H1 (cell line): ENCODE measurements around the gene DEPP1. TPM values are rescaled to one million over a fixed set of nuclear protein-coding genes. Genes with fewer than 3 reads are reported as not detected.
A peak's percentile ranks its signal among the peaks of the same experiment; 100 is the strongest.

Source experiments
- CTCF ChIA-PET: fragments of 300-600 bp; sonication (Branson Sonifier 250); formaldehyde crosslinking; loops from one replicate; lab custom pipeline; 2021; ENCODE audit not compliant: partially characterized antibody; lab: Charles Lee
- POLR2A ChIA-PET: fragments of 300-600 bp; sonication (Branson Sonifier 250); formaldehyde crosslinking; loops from one replicate; lab custom pipeline; 2021; ENCODE audit warnings: inconsistent platforms; ENCODE audit not compliant: partially characterized antibody; lab: Charles Lee
- DNase-seq, 2 experiments: peaks; one replicate each; pipeline versions ENCODE4 v3.0.0 to v3.0.0-alpha.2; 2010 to 2022; ENCODE audit warnings: low spot score in 2 of 2, low read depth in 1 of 2, mixed read lengths in 1 of 2
- FAIRE-seq: peaks from 2 replicates; lab custom pipeline; 2011; peaks lifted over from hg19 to GRCh38; lab: Jason Lieb, UNC
- H2AFZ ChIP-seq: 2 replicates; pipeline ENCODE4 v1.8.1; 2012; ENCODE audit warnings: low read length, inconsistent platforms
- H2AK5ac ChIP-seq: 2 replicates; pipeline ENCODE4 v1.6.1; 2013; ENCODE audit warnings: low read depth, low read length
- H2BK120ac ChIP-seq: replicated peaks from 2 replicates; pipeline ENCODE3; 2013; ENCODE audit warnings: low read depth, low read length, inconsistent platforms
- H2BK12ac ChIP-seq: 2 replicates; pipeline ENCODE4 v1.6.1; 2013; ENCODE audit warnings: low read depth, low read length
- H2BK15ac ChIP-seq: 2 replicates; pipeline ENCODE4 v1.6.1; 2013; ENCODE audit warnings: low read length
- H2BK20ac ChIP-seq: 2 replicates; pipeline ENCODE4 v1.6.1; 2013; ENCODE audit warnings: low read length
- H2BK5ac ChIP-seq: 2 replicates; pipeline ENCODE4 v1.6.1; 2013; ENCODE audit warnings: low read depth, low read length
- H3K14ac ChIP-seq: 2 replicates; pipeline ENCODE4 v1.6.1; 2013; ENCODE audit warnings: inconsistent platforms; ENCODE audit not compliant: insufficient read length
- H3K18ac ChIP-seq: 2 replicates; pipeline ENCODE4 v1.6.1; 2013; ENCODE audit warnings: low read length; ENCODE audit errors: extremely low read depth
- H3K23ac ChIP-seq: 2 replicates; pipeline ENCODE4 v1.6.1; 2013; ENCODE audit warnings: inconsistent platforms; ENCODE audit not compliant: insufficient read length
- H3K23me2 ChIP-seq: 2 replicates; pipeline ENCODE4 v1.6.1; 2013; ENCODE audit warnings: low read depth, low read length
- H3K27ac ChIP-seq: 2 replicates; pipeline ENCODE4 v1.6.1; 2011; ENCODE audit warnings: low read depth, low read length, inconsistent platforms
- H3K27me3 ChIP-seq, 4 experiments: replicated peaks in 1 of 4; 1 replicate in 1 of 4; 2 replicates in 3 of 4; pipeline versions ENCODE4 v1.6.1 to v1.8.1; 2011 to 2013; ENCODE audit warnings: low read length in 3 of 4, mild to moderate bottlenecking in 3 of 4, inconsistent platforms in 2 of 4, mixed read lengths in 2 of 4, moderate library complexity in 1 of 4; ENCODE audit not compliant: control insufficient read depth in 3 of 4, insufficient read depth in 3 of 4; ENCODE audit errors: extremely low read depth in 1 of 4
- H3K36me3 ChIP-seq, 4 experiments: 2 replicates each; pipeline versions ENCODE4 v1.6.1 to v1.8.1; 2011 to 2013; ENCODE audit warnings: mild to moderate bottlenecking in 4 of 4, low read length in 3 of 4, moderate library complexity in 2 of 4, control low read depth in 1 of 4, inconsistent platforms in 1 of 4; ENCODE audit not compliant: insufficient read depth in 4 of 4, control insufficient read depth in 2 of 4
- H3K4ac ChIP-seq: replicated peaks from 2 replicates; pipeline ENCODE3; 2013; ENCODE audit warnings: low read length, low read depth, mixed read lengths, inconsistent platforms; ENCODE audit not compliant: insufficient read length
- H3K4me1 ChIP-seq, 4 experiments: replicated peaks in 1 of 4; 1 replicate in 1 of 4; 2 replicates in 3 of 4; pipeline versions ENCODE4 v1.6.1 to v1.8.1; 2011 to 2013; ENCODE audit warnings: low read length in 3 of 4, inconsistent platforms in 2 of 4, mixed read lengths in 1 of 4; ENCODE audit not compliant: insufficient read depth in 4 of 4, control insufficient read depth in 3 of 4
- H3K4me2 ChIP-seq, 2 experiments: 2 replicates each; pipeline versions ENCODE4 v1.6.1 to v1.8.1; 2011 to 2013; ENCODE audit warnings: low read depth in 2 of 2, low read length in 2 of 2, control low read depth in 1 of 2, inconsistent platforms in 1 of 2, mild to moderate bottlenecking in 1 of 2; ENCODE audit not compliant: insufficient read depth in 1 of 2
- H3K4me3 ChIP-seq, 4 experiments: fragments of 200-600, 300-600 bp in 1 of 4; sonication (generic), shearing (Covaris generic), sonication (Bioruptor Twin) in 1 of 4; 2 replicates each; pipeline versions ENCODE4 v1.5.1 to v1.8.1; 2011 to 2016; ENCODE audit warnings: low read length in 4 of 4, low read depth in 3 of 4, control low read depth in 2 of 4, inconsistent platforms in 2 of 4, mild to moderate bottlenecking in 2 of 4, mixed read lengths in 1 of 4, moderate library complexity in 1 of 4; ENCODE audit not compliant: insufficient read depth in 2 of 4; ENCODE audit errors: extremely low read depth in 1 of 4
- H3K56ac ChIP-seq: replicated peaks from 2 replicates; pipeline ENCODE3; 2013; ENCODE audit warnings: low read depth, mild to moderate bottlenecking, mixed read lengths, low read length, inconsistent platforms; ENCODE audit not compliant: insufficient read length
- H3K79me1 ChIP-seq: 2 replicates; pipeline ENCODE4 v1.6.1; 2013; ENCODE audit warnings: low read depth, low read length, control low read depth
- H3K79me2 ChIP-seq, 2 experiments: 2 replicates each; pipeline versions ENCODE4 v1.6.1 to v1.8.1; 2012 to 2013; ENCODE audit warnings: low read length in 2 of 2, mild to moderate bottlenecking in 2 of 2, inconsistent platforms in 1 of 2; ENCODE audit not compliant: insufficient read depth in 2 of 2, control insufficient read depth in 1 of 2
- H3K9ac ChIP-seq, 4 experiments: replicated peaks in 1 of 4; 1 replicate in 1 of 4; 2 replicates in 3 of 4; pipeline versions ENCODE4 v1.6.1 to v1.8.1; 2011 to 2013; ENCODE audit warnings: low read depth in 3 of 4, low read length in 3 of 4, control low read depth in 2 of 4, mild to moderate bottlenecking in 2 of 4, moderate library complexity in 2 of 4, inconsistent platforms in 1 of 4; ENCODE audit errors: extremely low read depth in 1 of 4
- H3K9me3 ChIP-seq, 2 experiments: 2 replicates each; pipeline versions ENCODE4 v1.6.1 to v1.8.1; 2012 to 2013; ENCODE audit warnings: mild to moderate bottlenecking in 2 of 2, moderate library complexity in 2 of 2, control low read depth in 1 of 2, inconsistent platforms in 1 of 2, low read depth in 1 of 2, low read length in 1 of 2, mixed read lengths in 1 of 2; ENCODE audit not compliant: insufficient read depth in 2 of 2
- H4K20me1 ChIP-seq, 2 experiments: replicated peaks in 1 of 2; 2 replicates each; pipeline versions ENCODE3 to v1.8.1; 2011 to 2013; ENCODE audit warnings: inconsistent platforms in 2 of 2, low read length in 2 of 2, mild to moderate bottlenecking in 1 of 2; ENCODE audit not compliant: insufficient read depth in 2 of 2, control insufficient read depth in 1 of 2
- H4K5ac ChIP-seq: 2 replicates; pipeline ENCODE4 v1.6.1; 2013; ENCODE audit warnings: low read length, low read depth, mixed read lengths, inconsistent platforms; ENCODE audit not compliant: insufficient read length
- H4K8ac ChIP-seq: 2 replicates; pipeline ENCODE4 v1.8.0; 2013; ENCODE audit warnings: mild to moderate bottlenecking, moderate library complexity, low read length, inconsistent platforms; ENCODE audit not compliant: insufficient read depth; ENCODE audit errors: extremely low read depth
- H4K91ac ChIP-seq: replicated peaks from 2 replicates; pipeline ENCODE3; 2013; ENCODE audit warnings: low read length, mixed read lengths, inconsistent platforms; ENCODE audit not compliant: insufficient read length
- ASH2L ChIP-seq: fragments of 200-600, 300-600 bp; sonication (generic); IDR thresholded peaks from one replicate; pipeline ENCODE4 v1.7.1; 2017; ENCODE audit warnings: low read length
- BACH1 ChIP-seq: IDR thresholded peaks from 2 replicates; pipeline ENCODE4 v1.6.1; 2012; ENCODE audit warnings: low read length, improper control_type of control experiment
- CTCF ChIP-seq, 3 experiments: IDR thresholded peaks; 1 replicate in 2 of 3; 2 replicates in 1 of 3; pipeline versions ENCODE4 v1.5.1 to v1.6.1; 2011; ENCODE audit warnings: low read length in 3 of 3, mild to moderate bottlenecking in 3 of 3, inconsistent platforms in 2 of 3, low read depth in 1 of 3, moderate library complexity in 1 of 3; ENCODE audit not compliant: insufficient read depth in 1 of 3; ENCODE audit errors: control extremely low read depth in 1 of 3
- KDM1A ChIP-seq: fragments of 200-600, 300-600 bp; sonication (generic); IDR thresholded peaks from 2 replicates; pipeline ENCODE4 v1.7.1; 2016; ENCODE audit warnings: mild to moderate bottlenecking, low read length, borderline replicate concordance
- KDM4A ChIP-seq: IDR thresholded peaks from one replicate; pipeline ENCODE4 v1.7.1; 2012; ENCODE audit warnings: low read depth, mild to moderate bottlenecking, moderate library complexity, low read length, inconsistent platforms; ENCODE audit not compliant: severe bottlenecking
- RAD21 ChIP-seq, 2 experiments: IDR thresholded peaks in 1 of 2; conservative IDR thresholded peaks in 1 of 2; 2 replicates each; pipeline ENCODE4 v1.6.1; 2011; ENCODE audit warnings: low read depth in 2 of 2, low read length in 2 of 2, improper control_type of control experiment in 1 of 2, inconsistent platforms in 1 of 2, mild to moderate bottlenecking in 1 of 2, moderate library complexity in 1 of 2
- RBBP5 ChIP-seq: IDR thresholded peaks from 2 replicates; pipeline ENCODE4 v1.7.1; 2012; ENCODE audit warnings: low read depth, mild to moderate bottlenecking, inconsistent platforms, low read length, moderate library complexity, borderline replicate concordance
- RFX5 ChIP-seq: IDR thresholded peaks from 2 replicates; pipeline ENCODE4 v1.6.1; 2011; ENCODE audit warnings: low read depth, low read length, improper control_type of control experiment, borderline replicate concordance
- WGBS, 2 experiments: shearing (Covaris generic) in 1 of 2; methylation state at CpG; one replicate each; pipeline versions ENCODE4 v1.1.6 to v1.1.7; 2013 to 2015; ENCODE audit warnings: low lambda C conversion rate in 2 of 2, mixed read lengths in 2 of 2, inconsistent platforms in 1 of 2, low coverage in 1 of 2, missing lambda C conversion rate in 1 of 2; ENCODE audit not compliant: insufficient replicate concordance in 2 of 2, insufficient coverage in 1 of 2, insufficient read length in 1 of 2; ENCODE audit errors: extremely low coverage in 1 of 2, missing lambda C conversion rate in 1 of 2; 5-methylcytosine and 5-hydroxymethylcytosine counted together
- polyA plus RNA-seq, 7 experiments: library from polyadenylated mRNA; depleted of rRNA in 3 of 7; stranded (reverse) in 5 of 7; unstranded in 2 of 7; fragments of >200 nt in 5 of 7; fragments of 200-250 nt in 2 of 7; gene quantifications; 1 replicate in 5 of 7; 2 replicates in 1 of 7; 4 replicates in 1 of 7; pipeline versions ENCODE4 v1.2.1 to v1.2.3, GENCODE V29; 2011 to 2013; ENCODE audit warnings: missing spikeins in 2 of 7, mixed read lengths in 2 of 7
- total RNA-seq: library from RNA; stranded (reverse); fragmentation: NEBNext Ultra II Directional; extraction: Animal tissue kit (Norgen Biotek cat#: 25700); gene quantifications from 2 replicates; pipeline ENCODE4 v1.2.1, GENCODE V29; 2021

DEPP1 gene
- total and polyA plus RNA-seq, 2 of the 8 experiments (the other 6 are each of a cell fraction or from before 2014, with no cell fraction given), result 0.67 to 4.5 TPM

- Histone ChIP-seq H4K91ac (peak overlapping the region; percentile 15), H3K23ac (no peak overlapping the region), H3K4me2 (no peak overlapping the region), H3K56ac (no peak overlapping the region), H2AFZ (no peak overlapping the region), H3K9ac (no peak overlapping the region), H3K27ac (no peak overlapping the region), H2BK5ac (no peak overlapping the region), H3K23me2 (no peaks in the 10 kb centered on the region), H2BK20ac (peak overlapping the region; percentile 55; the same call in 1 of the 2 replicates), H4K20me1 (no peaks in the 10 kb centered on the region), H2BK120ac (no peak overlapping the region), H3K18ac (no peak overlapping the region; the same call in 1 of the 2 replicates), H3K9me3 (no peaks in the 10 kb centered on the region), H3K36me3 (peaks cover 0 to 3% (median 1%) of the 10 kb centered on the region in 4 experiments; a peak in 1 of 8 replicates), H2AK5ac (no peak overlapping the region), H2BK12ac (peak overlapping the region; percentile 53; the same call in 1 of the 2 replicates), H4K5ac (no peak overlapping the region), H2BK15ac (no peak overlapping the region), H4K8ac (no peak overlapping the region), H3K27me3 (no peaks in the 10 kb centered on the region; a peak in 2 of 7 replicates), H3K4ac (no peak overlapping the region), H3K14ac (no peak overlapping the region), H3K4me1 (peaks cover 2 to 33% (median 20%) of the 10 kb centered on the region in 4 experiments; a peak in 6 of 7 replicates), H3K79me2 (no peaks in the 10 kb centered on the region), H3K79me1 (no peaks in the 10 kb centered on the region), H3K4me3 (no peak overlapping the region)
- WGBS, 2 experiments, result 75% methylated on average over 11 of the region's 11 CpGs; no CpG with 5 or more reads in 1 of the 2 experiments
- no peak for FAIRE-seq
- ChIA-PET CTCF (interaction anchor here (0.6 to 12.1 kb wide), 11 partner anchors 10 to 1545 kb away, joined by 3 to 117 read pairs (median 4); partner anchors contain the start of genes DEPP1 and RASSF4), POLR2A (interaction anchor here (0.7 to 1.7 kb wide), 2 partner anchors 18 to 61 kb away, joined by 3 to 4 read pairs; no protein-coding TSS in a partner anchor)
- DNase-seq, result no peak
- TF ChIP-seq CTCF (IDR thresholded peaks at IDR 0.05; ENCODE audit: control extremely low read depth in 1 of 3, insufficient read depth in 1 of 3, low read depth in 1 of 3, low read length in 3 of 3) (peak in 1 of 3 experiments; percentile 4; a peak in 1 of 4 replicates), RFX5 (no peak), BACH1 (no peak), RBBP5 (no peak), KDM4A (no peak), RAD21 (IDR thresholded peaks at IDR 0.05 in 1 of 2, conservative IDR thresholded peaks at IDR 0.05 in 1 of 2; ENCODE audit: low read depth in 2 of 2, low read length in 2 of 2) (peak; percentile 17 to 31; a peak in 2 of 4 replicates), KDM1A (no peak), ASH2L (no peak)
These were observed 15.5 kb upstream of the DEPP1 start for GRCh38 chr10:44993922-44994751.
